ENCODE results near the gene USP40. TPM values are rescaled to one million over a fixed set of nuclear protein-coding genes. Genes with fewer than 3 reads are reported as not detected.

The USP40 gene
- total and polyA plus RNA-seq, 10 of the 15 experiments (the other 5 are each of a cell fraction or from before 2014, with no cell fraction given) = 3.4 to 20.8 (median 15.2) TPM

DNA sequence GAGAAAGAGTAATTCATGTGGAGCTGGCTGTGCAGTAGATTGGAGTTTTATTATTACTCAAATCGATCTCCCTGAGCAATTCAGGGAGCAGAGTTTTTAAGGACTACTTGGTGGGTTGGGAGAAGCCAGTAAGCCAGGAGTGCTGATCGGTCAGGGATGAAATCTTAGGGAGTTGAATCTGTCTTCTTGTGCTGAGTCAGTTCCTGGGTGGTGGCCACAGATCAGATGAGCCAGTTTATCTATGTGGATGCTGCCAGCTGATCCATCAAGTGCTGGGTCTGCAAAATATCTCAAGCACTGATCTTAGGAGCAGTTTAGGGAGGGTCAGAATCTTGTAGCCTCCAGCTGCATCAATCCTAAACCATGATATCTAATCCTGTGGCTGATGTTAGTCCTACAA, 33.8 kb upstream of the USP40 start:
- BruUV-seq (replicated peaks) = no TSS peak
- Histone ChIP-seq H3K4me1 (ENCODE audit: control insufficient read depth, insufficient read depth, low read length) (no peaks in the 10 kb centered on the region), H3K4me3 (no peak overlapping the region), H3K9ac (ENCODE audit: control insufficient read depth, insufficient read depth, low read length) (no peak overlapping the region), H2AFZ (ENCODE audit: control insufficient read depth, low read depth, low read length) (no peak overlapping the region), H3K79me2 (ENCODE audit: control insufficient read depth, insufficient read depth, low read length) (no peaks in the 10 kb centered on the region), H3K27ac (ENCODE audit: control insufficient read depth, insufficient read depth) (no peak overlapping the region), H3K27me3 (replicated peaks in 1 of 2; ENCODE audit: control insufficient read depth in 2 of 2, insufficient read depth in 2 of 2, low read length in 1 of 2) (no peaks in the 10 kb centered on the region; a peak in 1 of 4 replicates), H3K4me2 (ENCODE audit: control insufficient read depth, insufficient read depth) (no peak overlapping the region), H3K9me3 (replicated peaks; ENCODE audit: control insufficient read depth, insufficient read depth, low read length) (peaks cover 2% of the 10 kb centered on the region; the same call in 1 of the 3 replicates), H4K20me1 (ENCODE audit: control insufficient read depth, insufficient read depth) (no peaks in the 10 kb centered on the region), H3K36me3 (ENCODE audit: control insufficient read depth in 2 of 2, insufficient read depth in 2 of 2, low read length in 1 of 2) (no peaks in the 10 kb centered on the region)
- ATAC-seq (no peak), FAIRE-seq (no peak), DNase-seq (ENCODE audit: low read depth, low spot score) (no peak)
- POLR2A ChIA-PET = no interaction called here
- CTCF ChIA-PET = no interaction called here
- 12% methylated on average over 2 of the region's 2 CpGs for whole genome bisulfite sequencing (ENCODE audit: insufficient coverage, insufficient replicate concordance, low lambda C conversion rate, missing lambda C conversion rate)
- TF ChIP-seq, protein P1, sequence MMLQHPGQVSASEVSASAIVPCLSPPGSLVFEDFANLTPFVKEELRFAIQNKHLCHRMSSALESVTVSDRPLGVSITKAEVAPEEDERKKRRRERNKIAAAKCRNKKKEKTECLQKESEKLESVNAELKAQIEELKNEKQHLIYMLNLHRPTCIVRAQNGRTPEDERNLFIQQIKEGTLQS (IDR thresholded peaks at IDR 0.05; ENCODE audit: borderline replicate concordance, extremely low read depth, low read depth, low read length) = no peak
- TF ChIP-seq NFYA (IDR thresholded peaks at IDR 0.05; ENCODE audit: borderline replicate concordance, low read depth, low read length) (no peak), POLR2A (IDR thresholded peaks at IDR 0.05; ENCODE audit: low read depth, low read length) (no peak), POLR2AphosphoS2 (IDR thresholded peaks at IDR 0.05; ENCODE audit: low read depth, low read length) (no peak), KAT2A (conservative IDR thresholded peaks at IDR 0.05; ENCODE audit: control insufficient read depth, low read depth, low read length) (no peak), GATAD2B (conservative IDR thresholded peaks at IDR 0.05; ENCODE audit: low read depth) (no peak), CBFB (IDR thresholded peaks at IDR 0.05; ENCODE audit: low read depth) (no peak), SPI1 (IDR thresholded peaks at IDR 0.05; ENCODE audit: borderline replicate concordance, insufficient read depth, low read depth, low read length) (no peak), NR2C1 (IDR thresholded peaks at IDR 0.05) (no peak), TAF1 (IDR thresholded peaks at IDR 0.05; ENCODE audit: borderline replicate concordance, low read depth, low read length) (no peak), ZNF274 (IDR thresholded peaks at IDR 0.05; ENCODE audit: insufficient read depth, insufficient read length) (no peak), SREBF2 (IDR thresholded peaks at IDR 0.05; ENCODE audit: low read length) (no peak), RCOR1 (conservative IDR thresholded peaks at IDR 0.05; ENCODE audit: low read depth, low read length) (no peak), TARDBP (IDR thresholded peaks at IDR 0.05; ENCODE audit: borderline replicate concordance) (no peak)
- TF ChIP-seq, protein P2, sequence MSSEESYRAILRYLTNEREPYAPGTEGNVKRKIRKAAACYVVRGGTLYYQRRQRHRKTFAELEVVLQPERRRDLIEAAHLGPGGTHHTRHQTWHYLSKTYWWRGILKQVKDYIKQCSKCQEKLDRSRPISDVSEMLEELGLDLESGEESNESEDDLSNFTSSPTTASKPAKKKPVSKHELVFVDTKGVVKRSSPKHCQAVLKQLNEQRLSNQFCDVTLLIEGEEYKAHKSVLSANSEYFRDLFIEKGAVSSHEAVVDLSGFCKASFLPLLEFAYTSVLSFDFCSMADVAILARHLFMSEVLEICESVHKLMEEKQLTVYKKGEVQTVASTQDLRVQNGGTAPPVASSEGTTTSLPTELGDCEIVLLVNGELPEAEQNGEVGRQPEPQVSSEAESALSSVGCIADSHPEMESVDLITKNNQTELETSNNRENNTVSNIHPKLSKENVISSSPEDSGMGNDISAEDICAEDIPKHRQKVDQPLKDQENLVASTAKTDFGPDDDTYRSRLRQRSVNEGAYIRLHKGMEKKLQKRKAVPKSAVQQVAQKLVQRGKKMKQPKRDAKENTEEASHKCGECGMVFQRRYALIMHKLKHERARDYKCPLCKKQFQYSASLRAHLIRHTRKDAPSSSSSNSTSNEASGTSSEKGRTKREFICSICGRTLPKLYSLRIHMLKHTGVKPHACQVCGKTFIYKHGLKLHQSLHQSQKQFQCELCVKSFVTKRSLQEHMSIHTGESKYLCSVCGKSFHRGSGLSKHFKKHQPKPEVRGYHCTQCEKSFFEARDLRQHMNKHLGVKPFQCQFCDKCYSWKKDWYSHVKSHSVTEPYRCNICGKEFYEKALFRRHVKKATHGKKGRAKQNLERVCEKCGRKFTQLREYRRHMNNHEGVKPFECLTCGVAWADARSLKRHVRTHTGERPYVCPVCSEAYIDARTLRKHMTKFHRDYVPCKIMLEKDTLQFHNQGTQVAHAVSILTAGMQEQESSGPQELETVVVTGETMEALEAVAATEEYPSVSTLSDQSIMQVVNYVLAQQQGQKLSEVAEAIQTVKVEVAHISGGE (CRISPR knock-in tag; IDR thresholded peaks at IDR 0.05) = no peak
- TF ChIP-seq, protein P3, sequence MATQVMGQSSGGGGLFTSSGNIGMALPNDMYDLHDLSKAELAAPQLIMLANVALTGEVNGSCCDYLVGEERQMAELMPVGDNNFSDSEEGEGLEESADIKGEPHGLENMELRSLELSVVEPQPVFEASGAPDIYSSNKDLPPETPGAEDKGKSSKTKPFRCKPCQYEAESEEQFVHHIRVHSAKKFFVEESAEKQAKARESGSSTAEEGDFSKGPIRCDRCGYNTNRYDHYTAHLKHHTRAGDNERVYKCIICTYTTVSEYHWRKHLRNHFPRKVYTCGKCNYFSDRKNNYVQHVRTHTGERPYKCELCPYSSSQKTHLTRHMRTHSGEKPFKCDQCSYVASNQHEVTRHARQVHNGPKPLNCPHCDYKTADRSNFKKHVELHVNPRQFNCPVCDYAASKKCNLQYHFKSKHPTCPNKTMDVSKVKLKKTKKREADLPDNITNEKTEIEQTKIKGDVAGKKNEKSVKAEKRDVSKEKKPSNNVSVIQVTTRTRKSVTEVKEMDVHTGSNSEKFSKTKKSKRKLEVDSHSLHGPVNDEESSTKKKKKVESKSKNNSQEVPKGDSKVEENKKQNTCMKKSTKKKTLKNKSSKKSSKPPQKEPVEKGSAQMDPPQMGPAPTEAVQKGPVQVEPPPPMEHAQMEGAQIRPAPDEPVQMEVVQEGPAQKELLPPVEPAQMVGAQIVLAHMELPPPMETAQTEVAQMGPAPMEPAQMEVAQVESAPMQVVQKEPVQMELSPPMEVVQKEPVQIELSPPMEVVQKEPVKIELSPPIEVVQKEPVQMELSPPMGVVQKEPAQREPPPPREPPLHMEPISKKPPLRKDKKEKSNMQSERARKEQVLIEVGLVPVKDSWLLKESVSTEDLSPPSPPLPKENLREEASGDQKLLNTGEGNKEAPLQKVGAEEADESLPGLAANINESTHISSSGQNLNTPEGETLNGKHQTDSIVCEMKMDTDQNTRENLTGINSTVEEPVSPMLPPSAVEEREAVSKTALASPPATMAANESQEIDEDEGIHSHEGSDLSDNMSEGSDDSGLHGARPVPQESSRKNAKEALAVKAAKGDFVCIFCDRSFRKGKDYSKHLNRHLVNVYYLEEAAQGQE (IDR thresholded peaks at IDR 0.05; ENCODE audit: low read depth, low read length) = no peak
- TF ChIP-seq, protein P4, sequence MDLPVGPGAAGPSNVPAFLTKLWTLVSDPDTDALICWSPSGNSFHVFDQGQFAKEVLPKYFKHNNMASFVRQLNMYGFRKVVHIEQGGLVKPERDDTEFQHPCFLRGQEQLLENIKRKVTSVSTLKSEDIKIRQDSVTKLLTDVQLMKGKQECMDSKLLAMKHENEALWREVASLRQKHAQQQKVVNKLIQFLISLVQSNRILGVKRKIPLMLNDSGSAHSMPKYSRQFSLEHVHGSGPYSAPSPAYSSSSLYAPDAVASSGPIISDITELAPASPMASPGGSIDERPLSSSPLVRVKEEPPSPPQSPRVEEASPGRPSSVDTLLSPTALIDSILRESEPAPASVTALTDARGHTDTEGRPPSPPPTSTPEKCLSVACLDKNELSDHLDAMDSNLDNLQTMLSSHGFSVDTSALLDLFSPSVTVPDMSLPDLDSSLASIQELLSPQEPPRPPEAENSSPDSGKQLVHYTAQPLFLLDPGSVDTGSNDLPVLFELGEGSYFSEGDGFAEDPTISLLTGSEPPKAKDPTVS (IDR thresholded peaks at IDR 0.05; ENCODE audit: low read depth, low read length) = no peak
- in situ Hi-C loops (cut with MboI) = no loop called here
- intact Hi-C loops (cut with micrococcal nuclease; ENCODE audit: unreplicated experiment) = no loop called here
- RAD21 ChIA-PET (ENCODE audit: unreplicated experiment) = no interaction called here
- SMC1A ChIA-PET (ENCODE audit: uncharacterized antibody, unreplicated experiment) = no interaction called here

Measured in GM12878 (cell line).